NT2/D1 (cell line): Measurements from ENCODE around the gene HCN4.

Experiments
- YY1 ChIP-seq: IDR thresholded peaks from 2 replicates; pipeline ENCODE4 v1.6.1; 2011; ENCODE audit not compliant: insufficient read length, insufficient read depth
- ZNF274 ChIP-seq: IDR thresholded peaks from 2 replicates; pipeline ENCODE4 v1.6.1; 2011; ENCODE audit warnings: mild to moderate bottlenecking, low read depth, low read length

- no peak for TF ChIP-seq YY1
- no peak for TF ChIP-seq ZNF274
Observed at GRCh38 chr15:73371812-73372211, 3.1 kb upstream of the HCN4 start.
